SK-N-SH treated with all-trans-retinoic acid at 6 μM for 48 hours (cell line): ENCODE data around the gene KLHL6.

ENCODE experiments used
- BACH2 ChIP-seq: fragments of 250-450 bp; sonication (Bioruptor Pico); IDR thresholded peaks from 2 replicates; pipeline ENCODE4 v1.9.0; 2021; ENCODE audit warnings: mild to moderate bottlenecking, borderline replicate concordance
- CSDC2 ChIP-seq: fragments of 250-450 bp; sonication (Bioruptor Pico); IDR thresholded peaks from 2 replicates; pipeline ENCODE4 v1.5.0; 2020; ENCODE audit warnings: mild to moderate bottlenecking, moderate library complexity
- ESRRG ChIP-seq: fragments of 250-450 bp; sonication (Bioruptor Pico); IDR thresholded peaks from 2 replicates; pipeline ENCODE4 v1.6.1; 2021; ENCODE audit warnings: mild to moderate bottlenecking
- GLIS3 ChIP-seq: fragments of 250-450 bp; sonication (Bioruptor Pico); IDR thresholded peaks from 2 replicates; pipeline ENCODE4 v1.5.0; 2020; ENCODE audit warnings: mild to moderate bottlenecking, moderate library complexity
- PATZ1 ChIP-seq: fragments of 250-450 bp; sonication (Bioruptor Pico); IDR thresholded peaks from 2 replicates; pipeline ENCODE4 v1.8.0; 2020; ENCODE audit warnings: mild to moderate bottlenecking, moderate library complexity, borderline replicate concordance
- POU6F1 ChIP-seq: fragments of 250-450 bp; sonication (Bioruptor Pico); IDR thresholded peaks from 2 replicates; pipeline ENCODE4 v1.8.0; 2021; ENCODE audit warnings: low read depth, mild to moderate bottlenecking, moderate library complexity, borderline replicate concordance
- RARB ChIP-seq: fragments of 250-450 bp; sonication (Bioruptor Pico); IDR thresholded peaks from 2 replicates; pipeline ENCODE4 v1.8.0; 2021; ENCODE audit warnings: mild to moderate bottlenecking, moderate library complexity
- TCF4 ChIP-seq: fragments of 250-450 bp; sonication (Bioruptor Pico); IDR thresholded peaks from 2 replicates; pipeline ENCODE4 v1.8.0; 2021; ENCODE audit warnings: mild to moderate bottlenecking, moderate library complexity, borderline replicate concordance
- TOX ChIP-seq: fragments of 250-450 bp; sonication (Bioruptor Pico); IDR thresholded peaks from 2 replicates; pipeline ENCODE4 v1.8.0; 2021; ENCODE audit warnings: mild to moderate bottlenecking, moderate library complexity, borderline replicate concordance
- ZFP3 ChIP-seq: fragments of 250-450 bp; sonication (Bioruptor Pico); IDR thresholded peaks from 2 replicates; pipeline ENCODE4 v1.5.0; 2020; ENCODE audit warnings: mild to moderate bottlenecking, moderate library complexity
- ZFP30 ChIP-seq: fragments of 450-650 bp; formaldehyde crosslinking; IDR thresholded peaks from 2 replicates; pipeline ENCODE4 v1.5.0; 2022; ENCODE audit warnings: mild to moderate bottlenecking, moderate library complexity
- ZNF70 ChIP-seq: fragments of 450-650 bp; formaldehyde crosslinking; IDR thresholded peaks from 2 replicates; pipeline ENCODE4 v1.5.0; 2020; ENCODE audit warnings: mild to moderate bottlenecking, moderate library complexity

- TF ChIP-seq PATZ1 (CRISPR knock-in tag) (no peak), ZFP3 (CRISPR knock-in tag) (no peak), CSDC2 (CRISPR knock-in tag) (no peak), POU6F1 (CRISPR knock-in tag) (no peak), TCF4 (no peak), GLIS3 (CRISPR knock-in tag) (no peak), ZFP30 (no peak), BACH2 (CRISPR knock-in tag) (no peak), ZNF70 (no peak), ESRRG (CRISPR knock-in tag) (no peak), RARB (CRISPR knock-in tag) (no peak), TOX (CRISPR knock-in tag) (no peak)
Observed at GRCh38 chr3:183443395-183444385, 111.8 kb downstream of the KLHL6 start.
